Activated CD8-positive, alpha-beta memory T cell treated with anti-CD3 and anti-CD28 coated beads, Interleukin-2, amount 50 U/mL, for 48 hours (primary cell): ENCODE results near the gene CAPRIN2.
A peak's percentile ranks its signal among the peaks of the same experiment; 100 is the strongest.

ENCODE experiments used
- DNase-seq: peaks from one replicate; pipeline ENCODE4 v3.0.0-alpha.2; 2020

Gene CAPRIN2

GRCh38 chr12:30698346-30698745 is 56.4 kb downstream of the CAPRIN2 start:
- no peak for DNase-seq

GRCh38 chr12:30696943-30697342 is 57.8 kb downstream of the CAPRIN2 start:
- DNase-seq, result no peak

- no peak for DNase-seq
Measured at GRCh38 chr12:30696486-30696885, 58.3 kb downstream of the CAPRIN2 start.

GRCh38 chr12:30696103-30696408 is 58.7 kb downstream of the CAPRIN2 start:
- DNase-seq, result no peak

GRCh38 chr12:30695199-30696102 is 59.3 kb downstream of the CAPRIN2 start, which contains the start of gene IPO8:
TSS of gene IPO8 (minus strand) at chr12:30695869. CDS start at chr12:30695647, 222 bp downstream.
- peak; percentile 88 for DNase-seq

- DNase-seq, result peak; percentile 58
Measured at GRCh38 chr12:30694412-30695198, 60.1 kb downstream of the CAPRIN2 start.

- no peak for DNase-seq
Measured at GRCh38 chr12:30692470-30692869, 62.3 kb downstream of the CAPRIN2 start.

- no peak for DNase-seq
Measured at GRCh38 chr12:30691122-30691879, 63.5 kb downstream of the CAPRIN2 start.

- no peak for DNase-seq
Measured at GRCh38 chr12:30687265-30687986, 67.3 kb downstream of the CAPRIN2 start.

- DNase-seq, result no peak
Measured at GRCh38 chr12:30679241-30679640, 75.5 kb downstream of the CAPRIN2 start.

- no peak for DNase-seq
Measured at GRCh38 chr12:30678221-30678620, 76.5 kb downstream of the CAPRIN2 start.

GRCh38 chr12:30661210-30661609 is 93.5 kb downstream of the CAPRIN2 start:
- DNase-seq, result no peak
